DND-41 (cell line): Measurements from ENCODE around the gene ZNF57.
A peak's percentile ranks its signal among the peaks of the same experiment; 100 is the strongest.

Experiments
- ATAC-seq: fragments of 200-7000 bp; cut with Tn5 transposase; 3 replicates; pipeline ENCODE4 v1.9.1; 2021; ENCODE audit warnings: low read depth; ENCODE audit not compliant: insufficient read depth
- DNase-seq: peaks from one replicate; pipeline ENCODE4 v3.0.0-alpha.2; 2020
- H2AFZ ChIP-seq: 2 replicates; pipeline ENCODE4 v1.6.0; 2012; ENCODE audit warnings: low read depth, low read length
- H3K27ac ChIP-seq: 2 replicates; pipeline ENCODE4 v1.5.1; 2012; ENCODE audit warnings: low read length, inconsistent platforms
- H3K27me3 ChIP-seq: fragments of 200-600 bp; sonication (generic); 2 replicates; pipeline ENCODE4 v1.6.0; 2012; ENCODE audit warnings: low read length, mild to moderate bottlenecking, inconsistent platforms; ENCODE audit not compliant: insufficient read depth, poor library complexity
- H3K36me3 ChIP-seq: 2 replicates; pipeline ENCODE4 v1.5.1; 2012; ENCODE audit warnings: low read length, inconsistent platforms; ENCODE audit not compliant: insufficient read depth
- H3K4me1 ChIP-seq: 2 replicates; pipeline ENCODE4 v1.5.1; 2012; ENCODE audit warnings: mild to moderate bottlenecking, low read length; ENCODE audit not compliant: insufficient read depth
- H3K4me2 ChIP-seq: 2 replicates; pipeline ENCODE4 v1.6.0; 2012; ENCODE audit warnings: mild to moderate bottlenecking, moderate library complexity, low read length, inconsistent platforms; ENCODE audit not compliant: insufficient read depth
- H3K4me3 ChIP-seq, 2 experiments: fragments of 200-600 bp in 1 of 2; shearing (Covaris generic) in 1 of 2; 2 replicates each; pipeline ENCODE4 v1.5.1; 2012 to 2016; ENCODE audit warnings: inconsistent platforms in 2 of 2, low read length in 2 of 2, mild to moderate bottlenecking in 2 of 2, low read depth in 1 of 2, moderate library complexity in 1 of 2
- H3K79me2 ChIP-seq: 2 replicates; pipeline ENCODE4 v1.6.0; 2012; ENCODE audit warnings: low read length, inconsistent platforms; ENCODE audit not compliant: insufficient read depth
- H3K9ac ChIP-seq: 2 replicates; pipeline ENCODE4 v1.6.0; 2012; ENCODE audit warnings: low read depth, mild to moderate bottlenecking, inconsistent platforms, low read length, moderate library complexity
- H3K9me3 ChIP-seq: 2 replicates; pipeline ENCODE4 v1.5.1; 2012; ENCODE audit warnings: low read length, moderate library complexity, mild to moderate bottlenecking, inconsistent platforms; ENCODE audit not compliant: insufficient read depth, severe bottlenecking
- H4K20me1 ChIP-seq: 2 replicates; pipeline ENCODE4 v1.6.0; 2012; ENCODE audit warnings: low read length; ENCODE audit not compliant: insufficient read depth
- EZH2 ChIP-seq: IDR thresholded peaks from 3 replicates; pipeline ENCODE4 v1.6.1; 2012; ENCODE audit warnings: borderline replicate concordance, low read depth, mild to moderate bottlenecking, moderate library complexity, low read length, inconsistent platforms; ENCODE audit not compliant: severe bottlenecking
- TF ChIP-seq, protein P1 (sequence below): IDR thresholded peaks from 2 replicates; pipeline ENCODE4 v1.5.1; 2012; ENCODE audit warnings: borderline replicate concordance, low read length, moderate library complexity, mild to moderate bottlenecking; ENCODE audit not compliant: poor library complexity, severe bottlenecking; ENCODE audit errors: extremely low read depth

ZNF57 gene

DNA sequence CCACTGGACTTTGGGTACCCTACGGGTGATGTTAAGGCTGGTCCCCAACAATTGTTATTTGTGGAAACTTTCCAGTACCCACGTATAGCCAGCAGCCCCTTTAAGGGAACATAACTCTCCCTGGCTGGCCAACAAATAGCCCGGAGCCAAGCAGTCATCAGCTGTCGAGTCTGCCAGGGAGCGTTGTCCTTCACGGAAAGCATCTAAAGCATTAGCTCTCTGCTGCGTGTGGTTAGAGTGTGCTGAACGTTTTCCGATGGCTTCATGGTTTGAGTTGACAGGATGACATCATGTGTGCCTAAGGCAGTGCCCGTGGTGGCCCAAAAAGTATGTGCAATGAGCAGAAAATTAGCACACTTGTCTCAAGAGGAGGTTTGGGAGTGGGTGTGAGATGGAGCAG, 36.9 kb upstream of the ZNF57 start:
- Histone ChIP-seq H3K27me3 (no peaks in the 10 kb centered on the region), H3K27ac (peak overlapping the region; percentile 4), H3K79me2 (no peaks in the 10 kb centered on the region), H3K4me1 (peaks cover 32% of the 10 kb centered on the region), H3K36me3 (no peaks in the 10 kb centered on the region), H4K20me1 (no peaks in the 10 kb centered on the region), H3K4me2 (no peak overlapping the region), H3K4me3 (no peak overlapping the region), H3K9ac (no peak overlapping the region), H2AFZ (no peak overlapping the region), H3K9me3 (no peaks in the 10 kb centered on the region)
- no peak for DNase-seq
- no peak for TF ChIP-seq EZH2
- TF ChIP-seq, protein P1, sequence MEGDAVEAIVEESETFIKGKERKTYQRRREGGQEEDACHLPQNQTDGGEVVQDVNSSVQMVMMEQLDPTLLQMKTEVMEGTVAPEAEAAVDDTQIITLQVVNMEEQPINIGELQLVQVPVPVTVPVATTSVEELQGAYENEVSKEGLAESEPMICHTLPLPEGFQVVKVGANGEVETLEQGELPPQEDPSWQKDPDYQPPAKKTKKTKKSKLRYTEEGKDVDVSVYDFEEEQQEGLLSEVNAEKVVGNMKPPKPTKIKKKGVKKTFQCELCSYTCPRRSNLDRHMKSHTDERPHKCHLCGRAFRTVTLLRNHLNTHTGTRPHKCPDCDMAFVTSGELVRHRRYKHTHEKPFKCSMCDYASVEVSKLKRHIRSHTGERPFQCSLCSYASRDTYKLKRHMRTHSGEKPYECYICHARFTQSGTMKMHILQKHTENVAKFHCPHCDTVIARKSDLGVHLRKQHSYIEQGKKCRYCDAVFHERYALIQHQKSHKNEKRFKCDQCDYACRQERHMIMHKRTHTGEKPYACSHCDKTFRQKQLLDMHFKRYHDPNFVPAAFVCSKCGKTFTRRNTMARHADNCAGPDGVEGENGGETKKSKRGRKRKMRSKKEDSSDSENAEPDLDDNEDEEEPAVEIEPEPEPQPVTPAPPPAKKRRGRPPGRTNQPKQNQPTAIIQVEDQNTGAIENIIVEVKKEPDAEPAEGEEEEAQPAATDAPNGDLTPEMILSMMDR, result no peak
- no peak for ATAC-seq

DNA sequence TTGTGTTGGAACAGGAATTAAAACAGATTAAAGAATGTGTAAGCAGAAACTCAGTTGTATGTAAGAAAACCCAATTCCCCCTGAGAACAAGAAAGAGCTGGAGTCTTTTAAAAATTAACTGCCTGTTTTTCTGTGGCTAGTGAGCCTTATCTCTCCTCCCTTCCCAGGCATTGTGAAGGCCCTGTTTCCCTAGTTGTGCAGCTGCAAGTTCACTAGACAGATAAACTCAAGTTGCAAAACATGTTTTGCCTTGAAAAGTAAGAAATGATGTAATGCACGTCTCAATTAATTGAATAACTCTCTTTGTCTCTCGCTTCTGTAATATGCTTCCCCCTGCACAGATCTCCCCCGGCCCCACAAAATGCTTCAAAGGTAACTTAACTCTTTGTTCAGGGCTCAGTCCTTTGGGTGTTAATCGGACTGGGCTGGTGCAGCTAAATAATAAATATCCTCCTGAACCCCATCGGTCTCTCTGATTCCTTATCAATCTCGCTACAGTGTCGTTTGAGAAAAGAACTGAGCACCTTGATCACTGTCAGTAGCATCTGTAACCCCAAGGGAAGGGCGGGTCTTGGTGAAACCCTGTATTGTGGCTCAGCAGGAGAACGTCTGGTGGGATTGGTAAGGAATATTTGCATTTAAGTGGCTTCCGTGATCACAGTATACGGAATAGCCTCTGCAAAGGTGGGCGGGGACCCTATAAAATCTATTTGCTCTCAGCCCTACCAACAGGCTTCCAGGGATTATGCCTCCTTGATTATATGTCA, 35.2 kb upstream of the ZNF57 start:
- H3K27ac ChIP-seq, result peak overlapping the region; percentile 70
- H3K9ac ChIP-seq, result peak overlapping the region; percentile 35
- peak; percentile 28 for DNase-seq
- peaks cover 32% of the 10 kb centered on the region for H3K4me1 ChIP-seq
- TF ChIP-seq, protein P1, result no peak
- no peak for TF ChIP-seq EZH2
- H3K4me3 ChIP-seq, result no peak overlapping the region
- peak overlapping the region; percentile 10; the same call in 1 of the 2 replicates for H3K4me2 ChIP-seq
- H3K27me3 ChIP-seq, result no peaks in the 10 kb centered on the region
- H3K79me2 ChIP-seq, result no peaks in the 10 kb centered on the region
- no peaks in the 10 kb centered on the region for H3K36me3 ChIP-seq
- peak; percentile 55; the same call in 2 of the 3 replicates for ATAC-seq
- no peaks in the 10 kb centered on the region for H3K9me3 ChIP-seq
- H4K20me1 ChIP-seq, result no peaks in the 10 kb centered on the region
- H2AFZ ChIP-seq, result peak overlapping the region; percentile 2; the same call in 1 of the 2 replicates

DNA sequence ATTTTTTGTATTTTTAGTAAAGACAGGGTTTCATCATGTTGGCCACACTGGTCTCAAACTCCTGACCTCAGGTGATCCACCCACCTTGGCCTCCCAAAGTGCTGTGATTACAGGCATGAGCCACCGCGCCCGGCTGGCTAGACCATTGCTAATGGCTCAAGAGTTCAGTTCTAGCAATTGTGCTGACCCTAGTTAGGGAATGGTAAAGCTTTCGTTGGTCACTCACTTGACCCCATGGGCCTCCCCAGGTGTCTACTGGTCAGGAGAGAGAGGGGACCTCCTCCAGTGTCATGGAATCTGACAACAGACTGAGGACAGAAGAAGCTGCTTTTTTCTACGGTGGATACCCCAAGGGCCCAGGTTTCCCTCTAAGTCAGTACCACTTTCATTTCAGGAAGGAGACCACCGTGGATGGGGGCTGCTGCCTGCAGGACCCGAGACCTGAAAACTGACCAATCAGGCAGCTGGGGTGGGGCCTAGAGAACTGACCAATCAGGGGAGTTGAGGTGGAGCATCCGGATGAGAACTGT, 34.2 kb upstream of the ZNF57 start:
- H3K79me2 ChIP-seq, result no peaks in the 10 kb centered on the region
- no peaks in the 10 kb centered on the region for H3K27me3 ChIP-seq
- no peak overlapping the region for H3K4me3 ChIP-seq
- no peak for ATAC-seq
- no peak overlapping the region for H2AFZ ChIP-seq
- H4K20me1 ChIP-seq, result no peaks in the 10 kb centered on the region
- DNase-seq, result no peak
- H3K27ac ChIP-seq, result peak overlapping the region; percentile 70
- no peak overlapping the region for H3K4me2 ChIP-seq
- H3K9ac ChIP-seq, result no peak overlapping the region
- TF ChIP-seq EZH2, result no peak
- TF ChIP-seq, protein P1, result no peak
- no peaks in the 10 kb centered on the region for H3K36me3 ChIP-seq
- no peaks in the 10 kb centered on the region for H3K9me3 ChIP-seq
- peaks cover 32% of the 10 kb centered on the region for H3K4me1 ChIP-seq
